HepG2 (cell line): Measurements from ENCODE around the gene C19orf85. TPM values are rescaled to one million over a fixed set of nuclear protein-coding genes. Genes with fewer than 3 reads are reported as not detected.

Experiments used
- DNMT3B ChIP-seq: conservative IDR thresholded peaks from 2 replicates; pipeline ENCODE4 v1.6.1; 2016; ENCODE audit warnings: missing biosample characterization, control low read depth
- EHMT2 ChIP-seq: fragments of 200-600 bp; sonication (generic); IDR thresholded peaks from 2 replicates; pipeline ENCODE4 v1.7.0; 2017; ENCODE audit warnings: antibody characterized with exemption, low read depth, low read length, borderline replicate concordance
- MLXIP ChIP-seq: sonication (generic); formaldehyde crosslinking; IDR thresholded peaks from 2 replicates; pipeline ENCODE4 v1.9.0; 2021; ENCODE audit warnings: missing genetic modification reagents, borderline replicate concordance
- RBFOX2 ChIP-seq: fragments of 200-400 bp; formaldehyde crosslinking; IDR thresholded peaks from 2 replicates; pipeline ENCODE4 v1.6.1; 2017; ENCODE audit warnings: low read depth, mild to moderate bottlenecking, low read length
- RERE ChIP-seq: IDR thresholded peaks from 2 replicates; pipeline ENCODE4 v1.6.1; 2016; ENCODE audit warnings: low read depth, missing genetic modification reagents, missing compliant biosample characterization
- STAT5B ChIP-seq: sonication (generic); formaldehyde crosslinking; IDR thresholded peaks from 2 replicates; pipeline ENCODE4 v1.4.0; 2020; ENCODE audit warnings: missing genetic modification reagents
- TCF12 ChIP-seq, 2 experiments: fragments of 450-650 bp in 1 of 2; sonication (generic) in 1 of 2; formaldehyde crosslinking in 1 of 2; IDR thresholded peaks; 2 replicates each; pipeline versions ENCODE4 v1.6.1 to v1.8.0; 2017 to 2022; ENCODE audit warnings: antibody characterized with exemption in 1 of 2, mild to moderate bottlenecking in 1 of 2, missing genetic modification reagents in 1 of 2, moderate library complexity in 1 of 2
- ZC3H13 ChIP-seq: sonication (generic); formaldehyde crosslinking; IDR thresholded peaks from 2 replicates; pipeline ENCODE4 v1.8.1; 2023; ENCODE audit warnings: mild to moderate bottlenecking, missing genetic modification reagents, moderate library complexity
- ZNF446 ChIP-seq: sonication (generic); formaldehyde crosslinking; IDR thresholded peaks from 2 replicates; pipeline ENCODE4 v1.5.0; 2020; ENCODE audit warnings: mild to moderate bottlenecking, missing genetic modification reagents
- ZNF780A ChIP-seq: sonication (generic); formaldehyde crosslinking; IDR thresholded peaks from 2 replicates; pipeline ENCODE4 v1.8.0; 2022; ENCODE audit warnings: mild to moderate bottlenecking, missing genetic modification reagents, moderate library complexity
- ZSCAN25 ChIP-seq: sonication (generic); formaldehyde crosslinking; IDR thresholded peaks from 2 replicates; pipeline ENCODE4 v1.8.0; 2022; ENCODE audit warnings: mild to moderate bottlenecking, missing genetic modification reagents
- polyA plus RNA-seq, 8 experiments: library from polyadenylated mRNA; depleted of rRNA in 3 of 8; stranded (reverse) in 7 of 8; unstranded in 1 of 8; fragments of >200 nt; fragmentation: Illumina TruSeq in 4 of 8; extraction: Trizol in 4 of 8; gene quantifications; 2 replicates each; pipeline versions ENCODE4 v1.2.1 to v1.2.3, GENCODE V29; 2011 to 2016; ENCODE audit warnings: low read depth in 4 of 8, missing spikeins in 1 of 8, mixed read lengths in 1 of 8; ENCODE audit not compliant: insufficient read depth in 1 of 8
- total RNA-seq, 5 experiments: library from RNA; depleted of rRNA; stranded (reverse); fragments of >200 nt; fragmentation: Illumina TruSeq; extraction: Trizol; gene quantifications; 2 replicates each; pipeline ENCODE4 v1.2.3, GENCODE V29; 2016; ENCODE audit warnings: low read depth in 1 of 5
- TF ChIP-seq, protein P1 (sequence below): sonication (generic); formaldehyde crosslinking; IDR thresholded peaks from 2 replicates; pipeline ENCODE4 v1.9.0; 2022; ENCODE audit warnings: low read depth, missing genetic modification reagents
- TF ChIP-seq, protein P2 (sequence below): sonication (generic); formaldehyde crosslinking; IDR thresholded peaks from 2 replicates; pipeline ENCODE4 v1.5.1; 2020; ENCODE audit warnings: missing genetic modification reagents, mild to moderate bottlenecking, borderline replicate concordance

The C19orf85 gene
- total and polyA plus RNA-seq, 2 of the 13 experiments (the other 11 are each of a cell fraction or from before 2014, with no cell fraction given): not detected

DNA sequence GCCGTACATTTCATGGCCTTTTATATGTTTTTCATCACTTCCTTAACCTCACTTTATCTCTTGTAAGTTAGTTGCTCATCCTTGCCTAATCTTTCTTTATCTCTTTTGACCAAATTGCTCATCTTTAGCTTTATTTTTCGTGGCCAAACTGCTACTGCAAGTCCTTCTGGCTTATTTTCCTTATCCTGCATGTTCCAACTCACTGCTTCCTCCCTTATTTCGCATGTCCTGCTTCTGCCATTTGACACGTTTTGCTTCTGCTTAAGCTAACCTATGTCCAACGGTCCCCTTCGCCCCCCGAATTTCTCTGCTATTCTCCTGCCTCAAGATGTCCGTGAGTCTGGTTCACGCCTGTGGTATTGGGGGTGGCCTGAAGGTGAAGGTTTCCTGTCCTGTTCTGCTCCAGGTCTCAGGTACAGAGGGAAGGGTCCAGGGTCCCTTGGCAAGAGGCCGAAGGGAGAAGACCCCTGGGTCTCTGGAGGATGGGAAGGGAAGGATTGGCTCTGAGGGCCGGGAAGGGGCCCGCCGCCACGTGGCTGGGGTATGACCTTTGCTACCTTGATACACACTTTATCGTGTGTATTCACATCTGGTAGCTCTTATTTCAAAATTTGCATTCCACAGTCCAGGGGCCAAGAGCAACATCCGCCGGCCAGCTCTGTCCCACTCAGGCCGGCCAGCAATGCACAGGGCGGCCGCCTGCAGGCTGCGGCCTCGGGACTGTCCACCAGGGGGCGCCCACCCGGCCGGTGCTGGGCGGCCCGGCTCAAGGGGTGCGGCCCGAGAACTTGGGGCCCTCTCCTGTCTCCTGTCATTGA, 2.9 kb upstream of the C19orf85 start (continued):
- no peak for TF ChIP-seq ZC3H13
- no peak for TF ChIP-seq ZSCAN25 (CRISPR knock-in tag)
- TF ChIP-seq RERE (CRISPR knock-in tag): no peak
- TF ChIP-seq, protein P1, sequence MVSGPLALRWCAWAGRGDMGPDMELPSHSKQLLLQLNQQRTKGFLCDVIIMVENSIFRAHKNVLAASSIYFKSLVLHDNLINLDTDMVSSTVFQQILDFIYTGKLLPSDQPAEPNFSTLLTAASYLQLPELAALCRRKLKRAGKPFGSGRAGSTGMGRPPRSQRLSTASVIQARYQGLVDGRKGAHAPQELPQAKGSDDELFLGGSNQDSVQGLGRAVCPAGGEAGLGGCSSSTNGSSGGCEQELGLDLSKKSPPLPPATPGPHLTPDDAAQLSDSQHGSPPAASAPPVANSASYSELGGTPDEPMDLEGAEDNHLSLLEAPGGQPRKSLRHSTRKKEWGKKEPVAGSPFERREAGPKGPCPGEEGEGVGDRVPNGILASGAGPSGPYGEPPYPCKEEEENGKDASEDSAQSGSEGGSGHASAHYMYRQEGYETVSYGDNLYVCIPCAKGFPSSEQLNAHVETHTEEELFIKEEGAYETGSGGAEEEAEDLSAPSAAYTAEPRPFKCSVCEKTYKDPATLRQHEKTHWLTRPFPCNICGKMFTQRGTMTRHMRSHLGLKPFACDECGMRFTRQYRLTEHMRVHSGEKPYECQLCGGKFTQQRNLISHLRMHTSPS (CRISPR knock-in tag): no peak
- TF ChIP-seq STAT5B (CRISPR knock-in tag): no peak
- TF ChIP-seq ZNF780A (CRISPR knock-in tag): no peak
- TF ChIP-seq MLXIP (CRISPR knock-in tag): no peak
- no peak for TF ChIP-seq RBFOX2
- TF ChIP-seq DNMT3B (CRISPR knock-in tag): no peak
- no peak for TF ChIP-seq TCF12 (IDR thresholded peaks at IDR 0.05)
- no peak for TF ChIP-seq TCF12 (CRISPR knock-in tag; IDR thresholded peaks at IDR 0.05)
- TF ChIP-seq ZNF446 (CRISPR knock-in tag): no peak
- no peak for TF ChIP-seq EHMT2
- TF ChIP-seq, protein P2, sequence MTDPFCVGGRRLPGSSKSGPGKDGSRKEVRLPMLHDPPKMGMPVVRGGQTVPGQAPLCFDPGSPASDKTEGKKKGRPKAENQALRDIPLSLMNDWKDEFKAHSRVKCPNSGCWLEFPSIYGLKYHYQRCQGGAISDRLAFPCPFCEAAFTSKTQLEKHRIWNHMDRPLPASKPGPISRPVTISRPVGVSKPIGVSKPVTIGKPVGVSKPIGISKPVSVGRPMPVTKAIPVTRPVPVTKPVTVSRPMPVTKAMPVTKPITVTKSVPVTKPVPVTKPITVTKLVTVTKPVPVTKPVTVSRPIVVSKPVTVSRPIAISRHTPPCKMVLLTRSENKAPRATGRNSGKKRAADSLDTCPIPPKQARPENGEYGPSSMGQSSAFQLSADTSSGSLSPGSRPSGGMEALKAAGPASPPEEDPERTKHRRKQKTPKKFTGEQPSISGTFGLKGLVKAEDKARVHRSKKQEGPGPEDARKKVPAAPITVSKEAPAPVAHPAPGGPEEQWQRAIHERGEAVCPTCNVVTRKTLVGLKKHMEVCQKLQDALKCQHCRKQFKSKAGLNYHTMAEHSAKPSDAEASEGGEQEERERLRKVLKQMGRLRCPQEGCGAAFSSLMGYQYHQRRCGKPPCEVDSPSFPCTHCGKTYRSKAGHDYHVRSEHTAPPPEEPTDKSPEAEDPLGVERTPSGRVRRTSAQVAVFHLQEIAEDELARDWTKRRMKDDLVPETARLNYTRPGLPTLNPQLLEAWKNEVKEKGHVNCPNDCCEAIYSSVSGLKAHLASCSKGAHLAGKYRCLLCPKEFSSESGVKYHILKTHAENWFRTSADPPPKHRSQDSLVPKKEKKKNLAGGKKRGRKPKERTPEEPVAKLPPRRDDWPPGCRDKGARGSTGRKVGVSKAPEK (CRISPR knock-in tag): no peak
